ENCODE results near the gene PLPPR1.

PLPPR1 gene

DNA sequence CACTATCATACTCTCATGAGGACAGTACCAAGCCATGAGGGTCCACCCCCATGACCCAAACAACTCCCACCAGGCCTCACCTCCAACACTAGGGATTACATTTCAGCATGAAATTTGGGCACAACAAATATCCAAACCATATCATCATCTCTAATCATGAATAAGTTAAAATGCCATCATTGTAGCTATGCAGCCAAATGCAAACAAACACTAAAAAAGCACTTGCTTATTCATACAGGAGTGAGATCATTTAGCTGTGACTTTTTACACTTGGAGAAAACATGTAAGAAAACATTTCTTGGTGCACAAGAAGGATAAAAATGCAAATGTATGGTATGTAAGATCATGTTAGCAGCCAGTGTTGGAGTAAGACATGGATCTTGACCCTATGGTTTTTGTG, 332.1 kb downstream of the PLPPR1 start:
- H3K9ac ChIP-seq (ENCODE audit: low read length in 5 of 5) = no peak overlapping the region
- H3K9me3 ChIP-seq (ENCODE audit: control insufficient read depth in 5 of 5, low read length in 5 of 5) = no peaks in the 10 kb centered on the region
- H3K27me3 ChIP-seq (ENCODE audit: control insufficient read depth in 5 of 5, insufficient read depth in 4 of 5, low read length in 5 of 5) = no peaks in the 10 kb centered on the region
- no peaks in the 10 kb centered on the region for H3K36me3 ChIP-seq (ENCODE audit: control insufficient read depth in 5 of 5, insufficient read depth in 5 of 5, low read length in 5 of 5)
- no peaks in the 10 kb centered on the region for H3K4me1 ChIP-seq (ENCODE audit: control insufficient read depth in 5 of 5, insufficient read depth in 5 of 5, low read length in 5 of 5)
- H3K4me3 ChIP-seq (ENCODE audit: low read depth in 1 of 5, low read length in 5 of 5) = no peak overlapping the region
- no peak overlapping the region for H3K27ac ChIP-seq (ENCODE audit: low read depth, low read length)

- Histone ChIP-seq H3K4me3 (ENCODE audit: low read depth in 1 of 5, low read length in 5 of 5) (no peak overlapping the region), H3K4me1 (ENCODE audit: control insufficient read depth in 5 of 5, insufficient read depth in 5 of 5, low read length in 5 of 5) (no peaks in the 10 kb centered on the region), H3K9me3 (ENCODE audit: control insufficient read depth in 5 of 5, low read length in 5 of 5) (no peaks in the 10 kb centered on the region), H3K27ac (ENCODE audit: low read depth, low read length) (no peak overlapping the region), H3K27me3 (ENCODE audit: control insufficient read depth in 5 of 5, insufficient read depth in 4 of 5, low read length in 5 of 5) (no peaks in the 10 kb centered on the region), H3K36me3 (ENCODE audit: control insufficient read depth in 5 of 5, insufficient read depth in 5 of 5, low read length in 5 of 5) (no peaks in the 10 kb centered on the region), H3K9ac (ENCODE audit: low read length in 5 of 5) (no peak overlapping the region)
Observed at GRCh38 chr9:101362450-101362849, 333.9 kb downstream of the PLPPR1 start.

- no peaks in the 10 kb centered on the region for H3K36me3 ChIP-seq (ENCODE audit: control insufficient read depth in 5 of 5, insufficient read depth in 5 of 5, low read length in 5 of 5)
- no peaks in the 10 kb centered on the region for H3K27me3 ChIP-seq (ENCODE audit: control insufficient read depth in 5 of 5, insufficient read depth in 4 of 5, low read length in 5 of 5)
- H3K9me3 ChIP-seq (ENCODE audit: control insufficient read depth in 5 of 5, low read length in 5 of 5) = no peaks in the 10 kb centered on the region
- no peak overlapping the region for H3K9ac ChIP-seq (ENCODE audit: low read length in 5 of 5)
- no peak overlapping the region for H3K4me3 ChIP-seq (ENCODE audit: low read depth in 1 of 5, low read length in 5 of 5)
- no peak overlapping the region for H3K27ac ChIP-seq (ENCODE audit: low read depth, low read length)
- H3K4me1 ChIP-seq (ENCODE audit: control insufficient read depth in 5 of 5, insufficient read depth in 5 of 5, low read length in 5 of 5) = no peaks in the 10 kb centered on the region
Observed at GRCh38 chr9:101365181-101365580, 336.7 kb downstream of the PLPPR1 start.

GRCh38 chr9:101366038-101366756, 337.7 kb downstream of the PLPPR1 start:
- Histone ChIP-seq H3K9me3 (ENCODE audit: control insufficient read depth in 5 of 5, low read length in 5 of 5) (no peaks in the 10 kb centered on the region), H3K9ac (ENCODE audit: low read length in 5 of 5) (no peak overlapping the region), H3K4me1 (ENCODE audit: control insufficient read depth in 5 of 5, insufficient read depth in 5 of 5, low read length in 5 of 5) (no peaks in the 10 kb centered on the region), H3K27me3 (ENCODE audit: control insufficient read depth in 5 of 5, insufficient read depth in 4 of 5, low read length in 5 of 5) (no peaks in the 10 kb centered on the region), H3K36me3 (ENCODE audit: control insufficient read depth in 5 of 5, insufficient read depth in 5 of 5, low read length in 5 of 5) (no peaks in the 10 kb centered on the region), H3K27ac (ENCODE audit: low read depth, low read length) (no peak overlapping the region), H3K4me3 (ENCODE audit: low read depth in 1 of 5, low read length in 5 of 5) (no peak overlapping the region)

DNA sequence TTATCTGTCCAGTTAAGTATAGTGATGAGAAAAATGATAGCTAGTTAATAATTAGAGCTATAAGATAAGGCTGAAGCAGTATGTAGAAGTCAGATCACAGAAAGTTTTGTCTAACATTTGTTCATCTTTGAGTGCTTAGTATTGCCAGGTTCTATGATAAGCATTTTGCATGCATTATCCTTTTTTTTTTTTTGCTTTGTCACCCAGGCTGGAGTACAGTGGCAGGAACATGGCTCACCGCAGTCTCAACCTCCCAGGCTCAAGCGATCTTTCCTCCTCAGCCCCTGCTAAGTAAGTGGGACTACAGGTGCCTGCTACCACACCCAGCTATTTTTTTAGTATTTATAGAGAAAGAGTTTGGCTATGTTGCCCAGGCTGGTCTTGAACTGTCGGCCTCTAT, 338.8 kb downstream of the PLPPR1 start:
- Histone ChIP-seq H3K4me3 (ENCODE audit: low read depth in 1 of 5, low read length in 5 of 5) (no peak overlapping the region), H3K27me3 (ENCODE audit: control insufficient read depth in 5 of 5, insufficient read depth in 4 of 5, low read length in 5 of 5) (no peaks in the 10 kb centered on the region), H3K9me3 (ENCODE audit: control insufficient read depth in 5 of 5, low read length in 5 of 5) (peaks cover 0 to 2% (median 0%) of the 10 kb centered on the region in 5 donors), H3K27ac (ENCODE audit: low read depth, low read length) (no peak overlapping the region), H3K9ac (ENCODE audit: low read length in 5 of 5) (no peak overlapping the region), H3K4me1 (ENCODE audit: control insufficient read depth in 5 of 5, insufficient read depth in 5 of 5, low read length in 5 of 5) (no peaks in the 10 kb centered on the region), H3K36me3 (ENCODE audit: control insufficient read depth in 5 of 5, insufficient read depth in 5 of 5, low read length in 5 of 5) (no peaks in the 10 kb centered on the region)

- Histone ChIP-seq H3K9ac (ENCODE audit: low read length in 5 of 5) (no peak overlapping the region), H3K36me3 (ENCODE audit: control insufficient read depth in 5 of 5, insufficient read depth in 5 of 5, low read length in 5 of 5) (no peaks in the 10 kb centered on the region), H3K4me1 (ENCODE audit: control insufficient read depth in 5 of 5, insufficient read depth in 5 of 5, low read length in 5 of 5) (no peaks in the 10 kb centered on the region), H3K27me3 (ENCODE audit: control insufficient read depth in 5 of 5, insufficient read depth in 4 of 5, low read length in 5 of 5) (peaks cover 0 to 2% (median 0%) of the 10 kb centered on the region in 5 donors), H3K9me3 (ENCODE audit: control insufficient read depth in 5 of 5, low read length in 5 of 5) (peaks cover 0 to 2% (median 0%) of the 10 kb centered on the region in 5 donors), H3K4me3 (ENCODE audit: low read depth in 1 of 5, low read length in 5 of 5) (no peak overlapping the region), H3K27ac (ENCODE audit: low read depth, low read length) (no peak overlapping the region)
Observed at GRCh38 chr9:101369286-101369685, 340.8 kb downstream of the PLPPR1 start.

DNA sequence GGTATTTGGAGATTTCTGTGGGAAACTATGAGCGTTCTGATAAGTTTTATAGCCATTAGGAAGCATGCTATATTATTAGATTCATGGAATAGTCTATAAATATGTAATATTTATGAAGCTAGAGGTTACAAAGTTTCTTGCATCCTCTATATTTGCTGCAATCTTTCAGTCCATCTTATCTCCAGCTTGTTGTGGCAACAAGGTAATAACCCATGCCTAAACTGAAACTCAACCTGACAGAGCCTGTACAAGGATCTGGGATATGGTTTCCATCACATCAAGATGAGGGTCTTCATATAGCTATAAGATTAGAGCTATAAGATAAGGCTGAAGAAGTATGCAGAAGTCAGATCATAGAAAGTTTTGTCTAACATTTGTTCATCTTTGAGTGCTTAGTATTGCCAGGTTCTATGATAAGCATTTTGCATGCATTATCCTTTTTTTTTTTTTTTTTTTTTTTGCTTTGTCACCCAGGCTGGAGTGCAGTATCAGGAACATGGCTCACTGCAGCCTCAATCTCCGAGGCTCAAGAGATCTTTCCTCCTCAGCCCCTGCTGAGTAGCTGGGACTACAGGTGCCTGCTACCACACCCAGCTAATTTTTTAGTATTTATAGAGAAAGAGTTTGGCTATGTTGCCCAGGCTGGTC, 341.5 kb downstream of the PLPPR1 start:
- Histone ChIP-seq H3K36me3 (ENCODE audit: control insufficient read depth in 5 of 5, insufficient read depth in 5 of 5, low read length in 5 of 5) (no peaks in the 10 kb centered on the region), H3K4me1 (ENCODE audit: control insufficient read depth in 5 of 5, insufficient read depth in 5 of 5, low read length in 5 of 5) (no peaks in the 10 kb centered on the region), H3K27me3 (ENCODE audit: control insufficient read depth in 5 of 5, insufficient read depth in 4 of 5, low read length in 5 of 5) (peaks cover 0 to 2% (median 0%) of the 10 kb centered on the region in 5 donors), H3K9ac (ENCODE audit: low read length in 5 of 5) (no peak overlapping the region), H3K9me3 (ENCODE audit: control insufficient read depth in 5 of 5, low read length in 5 of 5) (peaks cover 0 to 2% (median 0%) of the 10 kb centered on the region in 5 donors), H3K27ac (ENCODE audit: low read depth, low read length) (no peak overlapping the region), H3K4me3 (ENCODE audit: low read depth in 1 of 5, low read length in 5 of 5) (no peak overlapping the region)

DNA sequence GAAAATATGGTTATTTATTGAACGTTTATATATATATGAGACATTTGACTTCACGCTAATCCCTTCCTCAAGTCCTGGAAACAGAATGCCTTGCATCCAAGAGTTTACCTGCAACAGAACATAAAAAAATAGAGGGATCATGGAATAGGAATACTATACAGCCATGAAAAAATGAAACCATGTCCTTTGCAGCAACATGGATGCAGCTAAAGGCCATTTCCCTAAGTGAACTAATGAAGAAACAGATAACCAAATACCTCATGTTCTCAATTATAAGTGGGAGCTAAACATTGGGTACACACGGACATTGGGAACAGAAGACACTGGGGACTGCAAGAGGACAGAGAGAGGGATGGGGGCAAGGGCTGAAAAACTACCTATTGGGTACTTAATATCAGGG, 343.3 kb downstream of the PLPPR1 start:
- Histone ChIP-seq H3K27me3 (ENCODE audit: control insufficient read depth in 5 of 5, insufficient read depth in 4 of 5, low read length in 5 of 5) (peaks cover 0 to 2% (median 0%) of the 10 kb centered on the region in 5 donors), H3K9ac (ENCODE audit: low read length in 5 of 5) (no peak overlapping the region), H3K36me3 (ENCODE audit: control insufficient read depth in 5 of 5, insufficient read depth in 5 of 5, low read length in 5 of 5) (no peaks in the 10 kb centered on the region), H3K27ac (ENCODE audit: low read depth, low read length) (no peak overlapping the region), H3K9me3 (ENCODE audit: control insufficient read depth in 5 of 5, low read length in 5 of 5) (peaks cover 0 to 2% (median 0%) of the 10 kb centered on the region in 5 donors), H3K4me1 (ENCODE audit: control insufficient read depth in 5 of 5, insufficient read depth in 5 of 5, low read length in 5 of 5) (no peaks in the 10 kb centered on the region), H3K4me3 (ENCODE audit: low read depth in 1 of 5, low read length in 5 of 5) (no peak overlapping the region)

- Histone ChIP-seq H3K27me3 (ENCODE audit: control insufficient read depth in 5 of 5, insufficient read depth in 4 of 5, low read length in 5 of 5) (peaks cover 0 to 2% (median 0%) of the 10 kb centered on the region in 5 donors), H3K9ac (ENCODE audit: low read length in 5 of 5) (no peak overlapping the region), H3K27ac (ENCODE audit: low read depth, low read length) (no peak overlapping the region), H3K4me1 (ENCODE audit: control insufficient read depth in 5 of 5, insufficient read depth in 5 of 5, low read length in 5 of 5) (no peaks in the 10 kb centered on the region), H3K36me3 (ENCODE audit: control insufficient read depth in 5 of 5, insufficient read depth in 5 of 5, low read length in 5 of 5) (no peaks in the 10 kb centered on the region), H3K4me3 (ENCODE audit: low read depth in 1 of 5, low read length in 5 of 5) (no peak overlapping the region), H3K9me3 (ENCODE audit: control insufficient read depth in 5 of 5, low read length in 5 of 5) (peaks cover 0 to 2% (median 0%) of the 10 kb centered on the region in 5 donors)
Observed at GRCh38 chr9:101372327-101373118, 344.0 kb downstream of the PLPPR1 start.

Measured in subcutaneous abdominal adipose tissue (tissue), 5 donors.